HG02798 (cell line): ENCODE data around the gene IRAK3.
"Not testable (repeated sequence)": the region's sequence is repeated elsewhere in the genome, so short reads cannot be mapped to it uniquely, and the experiment has no call there.

Experiments
- ATAC-seq: cut with Tn5 transposase; IDR thresholded peaks from one replicate; pipeline ENCODE4 v1.9.1; 2021; ENCODE audit warnings: mild to moderate bottlenecking; ENCODE audit not compliant: unreplicated experiment, poor library complexity

Gene IRAK3

DNA sequence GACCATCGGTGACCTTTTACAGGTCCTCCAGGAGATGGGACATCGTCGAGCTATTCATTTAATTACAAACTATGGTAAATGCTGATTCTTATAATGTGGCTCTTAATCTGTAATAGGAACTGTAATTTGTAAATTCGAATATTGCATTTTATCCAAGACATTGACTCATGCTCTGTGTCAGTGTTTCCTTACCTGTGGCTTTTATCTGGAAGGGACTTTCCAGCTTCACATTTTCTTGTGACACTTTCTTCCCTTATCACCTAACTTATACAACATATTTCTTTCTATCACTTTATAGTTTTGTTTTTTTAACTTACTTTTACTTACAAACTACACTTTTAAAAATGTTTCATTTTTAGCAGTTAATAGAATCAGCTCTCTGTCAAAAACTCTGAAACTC is 14.8 kb downstream of the IRAK3 start:
- ATAC-seq = no peak

GRCh38 chr12:66206141-66206540 is 17.1 kb downstream of the IRAK3 start:
- no peak for ATAC-seq

- ATAC-seq = no peak
Measured at GRCh38 chr12:66210840-66211239, 21.8 kb downstream of the IRAK3 start.

DNA sequence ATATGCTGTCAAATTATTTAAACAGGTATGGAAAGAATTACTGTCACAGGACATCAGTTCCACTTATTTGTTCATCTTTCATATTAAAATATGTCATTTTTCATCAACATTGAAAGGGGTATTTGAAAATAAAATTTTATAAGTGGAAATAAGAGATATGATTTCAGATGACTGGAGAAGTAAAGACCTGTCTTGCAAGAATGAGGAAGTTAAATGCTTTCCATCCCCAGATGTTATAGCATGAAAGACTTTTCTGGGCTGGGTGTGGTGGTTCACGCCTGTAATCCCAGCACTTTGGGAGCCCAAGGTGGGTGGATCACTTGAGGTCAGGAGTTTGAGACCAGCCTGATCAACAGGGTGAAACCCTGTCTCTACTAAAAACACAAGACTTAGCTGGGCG is 22.6 kb downstream of the IRAK3 start:
- ATAC-seq = not testable (repeated sequence)

DNA sequence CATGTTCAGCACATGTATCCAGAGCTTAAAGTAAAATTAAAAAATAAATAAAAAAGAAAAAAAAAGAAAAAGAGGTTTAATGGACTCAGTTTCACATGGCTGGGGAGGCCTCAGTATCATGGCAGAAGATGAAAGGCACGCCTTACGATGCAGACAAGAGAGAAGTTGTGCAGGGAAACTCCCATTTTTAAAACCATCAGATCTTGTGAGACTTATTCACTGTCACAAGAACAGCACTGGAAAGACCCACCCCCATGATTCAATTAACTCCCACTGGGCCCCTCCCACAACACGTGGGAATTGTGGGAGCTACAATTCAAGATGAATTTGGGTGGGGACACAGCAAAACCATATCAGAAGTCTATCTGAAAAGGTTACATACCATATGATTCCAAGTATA is 24.0 kb downstream of the IRAK3 start:
- not testable (repeated sequence) for ATAC-seq

- ATAC-seq = no peak
Measured at GRCh38 chr12:66217342-66217917, 28.4 kb downstream of the IRAK3 start.

- ATAC-seq = no peak
Measured at GRCh38 chr12:66228462-66228861, 39.4 kb downstream of the IRAK3 start.

GRCh38 chr12:66232263-66232662 is 43.2 kb downstream of the IRAK3 start:
- peak; percentile 41 for ATAC-seq

- ATAC-seq = peak; percentile 91
Measured at GRCh38 chr12:66234037-66234693, 45.2 kb downstream of the IRAK3 start.

- ATAC-seq = peak; percentile 55
Measured at GRCh38 chr12:66234773-66235625, 46.0 kb downstream of the IRAK3 start.

DNA sequence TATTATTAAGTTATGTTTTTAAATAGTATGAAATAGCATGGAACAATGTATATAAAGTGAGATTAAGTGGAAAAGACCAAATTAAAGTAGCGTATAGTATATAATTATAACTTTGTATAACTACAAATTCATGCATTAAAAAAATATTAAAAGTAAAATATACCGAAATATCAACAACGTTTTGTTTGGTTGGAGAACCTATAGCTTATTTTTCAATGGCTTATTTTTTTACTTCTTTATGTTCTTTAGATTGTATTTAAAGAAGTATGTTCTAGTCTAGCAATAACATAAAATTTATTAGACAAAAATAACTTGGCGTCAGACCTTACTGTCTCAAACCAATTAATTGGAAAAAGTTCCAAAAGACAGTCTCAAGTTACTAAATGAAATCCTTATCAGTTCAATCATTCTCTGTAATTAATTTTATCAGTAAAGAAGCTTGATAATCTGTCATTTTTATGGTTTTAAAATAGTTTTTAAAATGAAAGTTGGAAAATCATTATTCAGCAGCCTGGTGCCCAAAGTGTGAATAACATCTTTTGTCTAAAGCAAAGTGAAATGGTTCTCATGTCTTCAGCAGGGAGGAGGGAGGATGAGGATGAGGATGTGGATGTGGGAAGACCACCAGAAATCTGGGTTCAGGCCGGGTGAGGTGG is 46.7 kb downstream of the IRAK3 start:
- ATAC-seq = no peak

GRCh38 chr12:66236282-66236675 is 47.3 kb downstream of the IRAK3 start:
- not testable (repeated sequence) for ATAC-seq

- ATAC-seq = no peak
Measured at GRCh38 chr12:66236969-66237368, 48.0 kb downstream of the IRAK3 start.

- no peak for ATAC-seq
Measured at GRCh38 chr12:66237505-66238175, 48.6 kb downstream of the IRAK3 start.

DNA sequence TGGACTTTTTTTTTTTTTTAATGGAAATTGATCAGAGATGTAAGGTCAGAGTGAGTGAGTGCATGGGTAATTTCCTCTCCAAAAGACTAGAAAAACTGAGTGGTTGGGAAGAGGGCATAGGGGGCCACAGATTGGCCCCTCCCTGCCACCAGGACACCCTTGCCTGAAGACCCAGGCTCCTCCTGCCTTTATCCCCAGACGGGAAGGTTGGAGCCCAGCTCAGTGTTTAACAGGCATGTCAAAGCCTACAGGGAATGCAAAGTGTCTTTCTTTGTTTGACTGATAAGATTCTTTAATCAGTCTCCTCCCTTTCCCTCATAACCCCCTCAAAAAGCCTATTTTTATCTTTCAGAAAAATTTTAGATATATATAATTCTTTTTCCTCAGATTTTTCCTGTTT is 50.3 kb downstream of the IRAK3 start:
- no peak for ATAC-seq

GRCh38 chr12:66240096-66240820 is 51.2 kb downstream of the IRAK3 start:
- ATAC-seq = no peak

- ATAC-seq = no peak
Measured at GRCh38 chr12:66241061-66242043, 52.3 kb downstream of the IRAK3 start.

- no peak for ATAC-seq
Measured at GRCh38 chr12:66242311-66242710, 53.3 kb downstream of the IRAK3 start.

GRCh38 chr12:66243911-66244310 is 54.9 kb downstream of the IRAK3 start:
- ATAC-seq = no peak
